Measurements from ENCODE around the gene EGLN2. TPM values are rescaled to one million over a fixed set of nuclear protein-coding genes. Genes with fewer than 3 reads are reported as not detected.
A peak's percentile ranks its signal among the peaks of the same experiment; 100 is the strongest.

The EGLN2 gene
- polyA plus RNA-seq, 3 donors: 60.1 to 80.5 (median 74.4) TPM

DNA sequence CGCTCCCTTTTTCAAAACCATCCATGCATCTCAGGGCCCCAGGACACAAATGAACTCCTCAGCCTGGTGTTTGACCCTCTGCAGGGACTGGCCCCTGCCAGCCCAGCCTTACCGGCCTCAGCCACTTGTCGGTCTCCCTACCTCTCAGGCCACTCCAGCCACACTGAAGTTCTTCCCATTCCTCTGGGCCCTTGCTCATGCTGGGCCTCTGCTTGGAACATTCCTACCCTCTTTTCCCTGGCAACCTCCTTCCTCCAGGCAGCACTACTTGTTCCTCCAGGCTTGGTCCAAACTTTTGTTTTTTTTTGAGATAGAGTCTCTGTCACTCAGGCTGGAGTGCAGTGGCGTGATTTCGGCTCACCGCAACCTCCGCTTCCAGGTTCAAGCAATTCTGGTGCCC, 7.6 kb upstream of the EGLN2 start:
- no peak for DNase-seq (ENCODE audit: extremely low read depth in 1 of 11, low read depth in 9 of 11, low spot score in 4 of 11)

- no peak for DNase-seq (ENCODE audit: extremely low read depth in 1 of 11, low read depth in 9 of 11, low spot score in 4 of 11)
Observed at GRCh38 chr19:40791996-40792395, 7.0 kb upstream of the EGLN2 start.

DNA sequence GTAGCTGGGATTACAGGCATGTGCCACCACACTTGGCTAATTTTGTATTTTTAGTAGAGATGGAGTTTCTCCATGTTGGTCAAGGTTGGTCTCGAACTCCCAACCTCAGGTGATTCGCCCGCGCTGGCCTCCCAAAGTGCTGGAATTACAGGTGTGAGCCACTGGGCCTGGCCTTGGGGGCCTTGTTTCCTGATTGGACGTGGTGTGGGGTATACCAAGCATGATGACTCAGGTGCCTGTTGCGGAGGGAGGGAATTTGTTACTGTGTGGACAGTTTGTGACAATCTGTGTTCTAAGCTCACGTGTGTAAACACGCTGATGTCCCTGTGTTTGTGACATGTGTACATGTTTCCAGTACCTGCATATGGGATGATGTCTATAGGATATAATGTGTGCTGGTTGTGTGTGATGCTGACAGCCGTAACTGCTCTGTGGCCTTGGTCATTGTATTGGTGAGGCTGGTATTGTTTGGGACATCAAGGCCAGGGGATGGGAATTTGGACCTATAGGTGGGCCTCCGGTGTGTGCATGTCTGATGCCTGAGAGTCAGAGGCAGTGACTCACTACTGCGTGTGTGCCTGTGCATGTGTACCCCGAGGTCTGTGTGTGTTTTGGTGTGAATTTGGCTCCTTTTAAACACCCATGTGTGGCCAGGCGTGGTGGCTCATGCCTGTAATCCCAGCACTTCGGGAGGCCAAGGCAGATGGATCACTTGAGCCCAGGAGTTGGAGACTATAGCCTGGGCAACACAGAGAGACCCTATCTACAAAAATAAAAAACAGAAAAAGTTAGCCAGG, 1.6 kb upstream of the EGLN2 start:
- DNase-seq (ENCODE audit: extremely low read depth in 1 of 11, low read depth in 9 of 11, low spot score in 4 of 11): no peak

DNA sequence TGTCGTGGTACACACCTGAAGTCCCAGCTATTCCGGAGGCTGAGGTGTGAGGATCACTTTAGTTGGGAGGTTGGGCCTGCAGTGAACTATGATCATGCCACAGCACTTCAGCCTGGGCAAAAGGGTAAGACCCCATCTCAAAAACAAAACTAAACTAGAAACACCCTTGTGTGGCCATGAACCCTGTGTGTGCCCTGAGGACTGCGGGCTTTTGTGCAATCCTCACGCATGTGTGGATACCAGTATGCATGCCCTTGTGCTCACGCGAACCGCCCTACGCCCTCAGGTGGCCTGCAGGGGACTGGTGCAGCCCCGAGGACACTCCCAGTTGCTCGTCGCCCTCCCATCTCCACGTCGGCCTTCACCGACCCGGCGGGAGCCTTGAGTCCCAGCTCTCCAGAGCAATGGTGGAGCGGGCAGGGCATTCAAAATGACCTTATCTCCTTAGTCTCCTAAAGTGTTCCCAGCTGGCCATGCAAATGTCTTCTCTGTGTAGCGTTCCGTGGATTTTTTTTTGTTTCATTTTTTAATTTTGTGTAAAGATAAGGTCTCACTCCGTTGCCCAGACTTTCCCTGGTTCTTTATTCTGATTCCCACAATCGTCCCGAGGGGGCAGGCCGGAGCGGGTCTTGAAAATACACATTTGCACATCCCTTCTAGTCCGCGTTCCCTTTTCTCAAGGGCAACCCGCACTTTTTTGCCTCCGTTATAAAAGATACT, 868 bp upstream of the EGLN2 start:
- DNase-seq (ENCODE audit: extremely low read depth in 1 of 11, low read depth in 9 of 11, low spot score in 4 of 11): peak in 2 of 11 donors; percentile 54 to 57

- no peak for DNase-seq (ENCODE audit: extremely low read depth in 1 of 11, low read depth in 9 of 11, low spot score in 4 of 11)
Observed at GRCh38 chr19:40799558-40800338, 757 bp downstream of the EGLN2 start.

GRCh38 chr19:40800339-40800996, 1.5 kb downstream of the EGLN2 start:
- DNase-seq (ENCODE audit: extremely low read depth in 1 of 11, low read depth in 9 of 11, low spot score in 4 of 11): no peak

- DNase-seq (ENCODE audit: extremely low read depth in 1 of 11, low read depth in 9 of 11, low spot score in 4 of 11): no peak
Observed at GRCh38 chr19:40800997-40801377, 2.0 kb downstream of the EGLN2 start.

DNA sequence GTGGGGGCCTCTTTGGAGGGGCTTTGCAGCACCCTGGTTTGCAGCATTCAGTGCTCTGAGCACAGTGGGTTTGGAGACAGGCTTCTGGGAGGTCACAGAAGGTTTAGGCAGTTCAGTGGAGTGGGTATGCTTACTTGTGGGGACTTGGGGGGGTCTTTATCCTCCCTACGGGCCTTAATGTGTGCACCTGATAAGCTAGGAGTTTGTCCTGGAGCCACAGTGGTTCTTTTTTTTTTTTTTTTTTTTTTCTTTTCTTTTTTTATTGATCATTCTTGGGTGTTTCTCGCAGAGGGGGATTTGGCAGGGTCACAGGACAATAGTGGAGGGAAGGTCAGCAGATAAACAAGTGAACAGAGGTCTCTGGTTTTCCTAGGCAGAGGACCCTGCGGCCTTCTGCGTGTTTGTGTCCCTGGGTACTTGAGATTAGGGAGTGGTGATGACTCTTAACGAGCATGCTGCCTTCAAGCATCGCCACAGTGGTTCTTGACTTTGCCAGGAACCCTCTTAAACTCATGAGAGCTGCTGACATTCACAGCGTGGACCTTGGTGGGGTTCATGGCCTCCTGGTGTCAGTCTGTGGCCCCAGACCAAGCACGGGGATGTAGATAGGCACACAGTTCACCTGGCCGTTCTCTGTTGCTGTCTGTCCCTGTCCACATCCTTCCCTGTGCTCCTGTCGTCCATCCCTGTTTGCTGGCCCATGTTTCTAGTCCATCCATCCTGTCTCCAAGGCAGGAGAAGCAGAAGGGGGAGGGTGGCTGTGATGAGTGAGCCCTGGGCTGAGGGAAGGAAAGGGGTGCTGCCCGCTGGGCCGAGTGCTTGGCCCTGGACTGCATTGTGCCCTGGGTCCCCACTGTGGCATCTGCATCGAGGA, 2.7 kb downstream of the EGLN2 start:
- DNase-seq (ENCODE audit: extremely low read depth in 1 of 11, low read depth in 9 of 11, low spot score in 4 of 11): no peak

- DNase-seq (ENCODE audit: extremely low read depth in 1 of 11, low read depth in 9 of 11, low spot score in 4 of 11): no peak
Observed at GRCh38 chr19:40802300-40803169, 3.5 kb downstream of the EGLN2 start.

DNA sequence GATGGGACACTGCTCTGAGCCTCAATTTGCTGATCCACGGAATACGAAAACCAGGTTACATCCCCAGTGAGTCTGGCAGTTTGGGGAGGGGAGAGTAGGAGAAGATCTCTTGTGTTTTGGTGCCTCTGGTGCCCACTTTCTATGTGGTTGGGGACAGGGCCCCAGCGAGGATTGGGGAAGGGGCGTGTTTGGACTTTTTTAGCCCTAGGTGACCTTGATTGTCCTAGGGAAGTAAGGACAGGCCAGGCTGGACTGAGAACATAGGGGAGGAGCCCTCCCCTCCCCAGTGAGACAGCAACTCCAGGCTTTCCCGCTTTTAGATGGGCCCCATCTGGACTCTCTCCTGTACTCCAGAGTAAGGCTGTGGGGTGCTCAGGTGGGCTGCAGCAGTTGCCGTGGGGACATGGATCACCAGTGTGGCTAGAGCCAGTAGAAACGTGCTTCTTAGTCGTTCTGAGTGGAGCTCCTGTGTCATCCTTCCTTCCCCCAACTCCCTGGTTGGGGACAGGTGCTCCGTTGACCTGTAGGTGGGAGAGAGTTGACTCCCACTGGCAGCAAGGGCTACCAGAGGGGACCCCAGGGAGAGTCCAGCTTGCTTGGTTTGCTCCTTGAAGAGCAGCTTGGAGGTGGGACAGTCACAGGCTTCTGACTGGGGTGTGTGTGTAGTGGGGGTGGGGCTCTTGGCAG, 4.3 kb downstream of the EGLN2 start:
- DNase-seq (ENCODE audit: extremely low read depth in 1 of 11, low read depth in 9 of 11, low spot score in 4 of 11): no peak

GRCh38 chr19:40803857-40804782, 5.1 kb downstream of the EGLN2 start:
- DNase-seq (ENCODE audit: extremely low read depth in 1 of 11, low read depth in 9 of 11, low spot score in 4 of 11): no peak

GRCh38 chr19:40804783-40805242, 5.8 kb downstream of the EGLN2 start:
- no peak for DNase-seq (ENCODE audit: extremely low read depth in 1 of 11, low read depth in 9 of 11, low spot score in 4 of 11)

DNA sequence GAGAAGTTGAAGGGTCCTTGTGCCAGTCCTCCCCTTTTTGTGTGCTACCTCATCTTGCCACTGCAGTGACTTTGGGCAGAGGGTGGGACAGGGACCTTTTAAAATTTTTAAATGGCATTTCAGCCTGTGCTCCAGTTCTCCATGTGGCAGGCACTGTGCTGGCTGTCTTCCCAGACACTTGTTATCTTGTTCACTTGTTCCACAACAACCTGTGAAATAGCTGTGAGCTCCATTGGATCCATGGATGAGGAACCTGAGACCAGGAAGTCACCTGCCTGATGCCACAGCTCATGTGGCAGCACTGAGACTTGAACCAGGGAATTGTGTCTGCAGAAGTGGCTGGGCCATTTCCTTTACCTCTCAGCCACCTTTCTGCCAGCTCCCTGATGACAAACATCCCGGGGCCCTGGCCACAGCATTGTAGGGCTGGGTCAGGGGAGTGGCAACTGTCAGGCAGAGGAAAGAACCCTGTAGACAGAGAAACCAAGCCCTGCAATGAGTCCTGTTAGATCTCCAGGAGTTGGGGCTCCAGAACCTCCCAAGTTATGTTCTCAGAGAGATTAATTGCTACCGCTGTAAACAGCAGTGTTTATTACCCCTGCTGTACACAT, 6.4 kb downstream of the EGLN2 start:
- DNase-seq (ENCODE audit: extremely low read depth in 1 of 11, low read depth in 9 of 11, low spot score in 4 of 11): no peak

GRCh38 chr19:40806423-40807146, 7.6 kb downstream of the EGLN2 start:
- DNase-seq (ENCODE audit: extremely low read depth in 1 of 11, low read depth in 9 of 11, low spot score in 4 of 11): peak; percentile 73 to 96 (median 91)

All from renal cortex interstitium (tissue), 11 donors.